SW 1271 (cell line): ENCODE data around the gene ZNF619.

Source experiments
- DNase-seq, 2 experiments: peaks; one replicate each; lab custom pipeline; 2025; lab: John Stamatoyannopoulos, UW

The ZNF619 gene

DNA sequence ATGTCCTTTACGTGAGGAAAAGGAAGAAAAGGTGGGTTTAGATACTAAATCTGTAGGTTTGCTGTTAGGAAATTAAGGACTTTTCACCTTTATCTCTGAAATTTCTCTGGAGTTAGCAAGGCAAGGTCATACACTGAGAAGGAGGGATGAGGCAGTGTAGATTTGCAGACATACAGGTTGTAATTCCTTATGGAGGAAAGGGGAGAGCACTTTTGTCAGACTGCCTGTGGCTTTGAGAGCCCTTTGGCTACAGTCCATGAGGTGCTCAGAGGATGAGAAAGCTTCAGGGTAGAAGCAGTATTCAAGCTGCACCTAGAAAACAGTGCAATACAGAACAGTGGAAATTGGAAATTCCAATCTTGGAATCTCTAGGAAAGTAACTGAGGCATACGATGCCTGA is 11.5 kb upstream of the ZNF619 start:
- DNase-seq = no peak

DNA sequence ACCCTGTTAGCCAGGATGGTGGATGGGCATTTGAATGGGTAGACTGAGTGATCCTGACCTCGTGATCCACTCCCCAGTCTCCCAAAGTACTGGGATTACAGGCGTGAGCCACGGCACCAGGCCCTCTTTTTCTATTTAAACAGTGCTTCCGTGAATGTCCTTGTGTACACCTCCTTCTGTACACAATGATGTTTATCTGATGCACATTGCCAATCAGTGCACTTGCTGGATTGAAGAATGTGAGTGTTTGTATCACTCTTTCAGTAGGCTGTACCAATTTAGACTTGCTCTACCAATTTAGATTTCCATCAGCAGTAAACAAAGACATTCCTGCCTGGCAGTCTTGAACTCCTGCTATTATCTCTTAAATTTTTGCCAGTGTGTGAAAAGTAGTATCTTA is 8.9 kb upstream of the ZNF619 start:
- DNase-seq = no peak

DNA sequence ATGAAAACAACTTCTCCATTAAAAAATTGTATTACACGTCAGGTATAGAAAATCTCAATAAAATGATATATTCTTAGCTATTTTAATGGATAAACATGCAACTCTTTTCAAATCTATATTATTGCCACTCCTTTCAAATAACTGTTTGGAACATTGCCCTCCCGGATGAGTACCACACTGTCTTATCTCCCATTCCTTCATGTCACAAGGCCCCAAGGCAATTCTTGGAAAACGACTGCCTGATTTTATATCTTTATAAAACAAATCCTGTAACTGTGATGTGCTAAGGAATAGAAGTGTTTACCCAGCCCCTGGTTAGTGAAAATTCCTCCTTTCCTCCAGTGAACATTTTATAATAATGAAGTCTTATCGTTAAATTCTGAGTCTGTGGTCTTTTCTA is 6.2 kb upstream of the ZNF619 start:
- no peak for DNase-seq

DNA sequence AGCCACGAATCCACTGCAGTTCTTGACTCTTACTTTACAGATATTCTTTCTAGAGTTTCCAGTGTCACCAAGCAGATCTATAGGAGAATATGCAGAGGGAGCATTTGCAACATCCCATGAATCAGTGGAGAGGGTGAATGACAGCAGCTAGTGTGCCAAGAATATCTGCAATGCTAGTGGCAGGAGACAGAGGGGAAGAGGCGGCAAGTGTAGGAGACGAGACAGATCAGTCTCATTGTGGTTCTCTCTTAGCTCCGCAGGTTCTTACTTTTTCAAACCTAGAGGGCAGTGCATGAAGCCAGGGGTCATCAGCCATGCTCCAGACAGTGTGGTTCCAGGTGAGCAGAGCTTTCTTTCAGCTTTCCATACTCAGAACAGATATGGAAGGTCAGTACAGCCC is 744 bp downstream of the ZNF619 start:
- DNase-seq = no peak

DNA sequence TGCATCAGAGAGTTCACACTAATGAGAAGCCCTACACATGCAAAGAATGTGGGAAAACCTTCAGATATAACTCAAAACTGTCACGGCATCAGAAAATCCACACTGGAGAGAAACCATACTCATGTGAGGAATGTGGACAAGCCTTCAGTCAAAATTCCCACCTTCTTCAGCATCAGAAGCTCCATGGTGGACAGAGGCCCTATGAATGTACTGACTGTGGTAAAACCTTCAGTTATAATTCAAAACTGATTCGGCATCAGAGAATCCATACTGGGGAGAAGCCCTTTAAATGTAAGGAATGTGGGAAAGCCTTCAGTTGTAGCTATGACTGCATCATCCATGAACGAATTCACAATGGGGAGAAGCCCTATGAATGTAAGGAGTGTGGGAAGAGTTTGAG is 10.2 kb downstream of the ZNF619 start:
- no peak for DNase-seq

DNA sequence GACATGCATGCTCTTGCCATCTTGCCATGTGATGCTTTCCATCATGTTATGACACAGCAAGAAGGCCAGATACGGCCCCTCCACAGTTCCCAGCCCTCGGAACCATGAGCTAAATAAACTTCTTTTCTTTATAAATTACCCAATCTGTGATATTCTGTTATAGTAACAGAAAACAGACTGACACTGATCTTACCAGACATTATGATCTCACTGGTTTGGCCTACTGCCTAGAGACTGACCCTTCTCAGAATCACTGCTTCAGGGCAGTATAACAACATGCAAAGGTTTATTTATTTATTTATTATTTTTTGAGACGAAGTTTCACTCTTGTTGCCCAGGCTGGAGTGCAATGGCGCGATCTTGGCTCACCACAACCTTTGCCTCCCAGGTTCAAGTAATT is 14.0 kb downstream of the ZNF619 start:
- DNase-seq = no peak

DNA sequence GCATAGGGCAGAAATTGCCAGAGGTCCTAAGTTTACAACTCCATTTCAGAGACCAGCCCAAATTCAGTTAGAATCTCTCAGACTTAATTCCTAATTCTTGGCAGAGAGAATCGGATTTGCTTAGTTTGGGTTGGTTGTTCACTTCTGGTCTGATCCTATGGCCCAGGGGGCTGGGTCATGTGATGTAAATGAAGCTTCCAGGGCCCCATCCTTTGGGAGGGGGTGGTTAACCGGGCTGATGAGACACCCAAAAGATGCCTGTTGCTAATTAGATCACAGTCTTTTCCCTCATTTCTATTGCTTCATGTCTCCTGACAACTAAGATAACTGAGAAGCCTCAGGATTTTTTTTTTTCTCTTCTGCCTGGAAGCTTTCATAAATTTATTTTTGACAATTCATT is 17.8 kb downstream of the ZNF619 start:
- no peak for DNase-seq

DNA sequence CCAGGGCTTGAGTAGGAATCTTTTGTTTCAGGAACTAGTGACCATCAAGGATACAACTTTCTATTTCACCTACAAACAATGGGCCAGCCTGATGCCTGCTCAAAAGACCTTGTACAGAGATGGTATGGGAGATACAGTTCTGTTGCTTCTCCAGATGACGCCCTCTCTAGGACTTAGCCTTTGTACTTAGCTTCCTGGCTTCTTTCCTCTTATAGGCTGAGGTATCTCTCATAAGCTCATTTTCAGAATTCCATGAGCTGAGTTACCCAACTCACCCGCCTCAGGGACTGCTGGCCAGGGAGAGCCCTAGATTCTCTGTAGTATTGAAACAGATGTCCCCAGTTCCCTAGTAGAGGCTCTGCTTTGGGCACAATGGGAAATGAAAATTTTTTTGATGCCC is 20.4 kb downstream of the ZNF619 start:
- DNase-seq = no peak

DNA sequence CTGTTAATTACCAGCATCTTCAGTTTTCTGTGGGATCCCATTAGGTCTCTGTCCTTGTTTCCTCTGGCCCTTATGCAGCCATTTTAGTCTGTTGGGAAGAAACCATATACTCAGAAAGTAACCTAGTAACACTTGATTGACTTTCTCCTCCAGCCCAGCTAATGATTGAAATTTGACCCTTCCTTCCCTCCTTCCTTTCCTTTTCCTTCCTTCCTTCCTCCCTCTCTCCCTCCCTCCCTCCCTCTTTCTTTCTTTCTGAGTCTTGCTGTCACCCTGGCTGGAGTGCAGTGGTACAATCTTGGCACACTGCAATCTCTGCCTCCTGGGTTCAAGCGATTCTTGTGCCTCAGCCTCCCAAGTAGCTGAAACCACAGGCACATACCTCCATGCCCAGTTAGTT is 23.0 kb downstream of the ZNF619 start:
- DNase-seq = no peak

DNA sequence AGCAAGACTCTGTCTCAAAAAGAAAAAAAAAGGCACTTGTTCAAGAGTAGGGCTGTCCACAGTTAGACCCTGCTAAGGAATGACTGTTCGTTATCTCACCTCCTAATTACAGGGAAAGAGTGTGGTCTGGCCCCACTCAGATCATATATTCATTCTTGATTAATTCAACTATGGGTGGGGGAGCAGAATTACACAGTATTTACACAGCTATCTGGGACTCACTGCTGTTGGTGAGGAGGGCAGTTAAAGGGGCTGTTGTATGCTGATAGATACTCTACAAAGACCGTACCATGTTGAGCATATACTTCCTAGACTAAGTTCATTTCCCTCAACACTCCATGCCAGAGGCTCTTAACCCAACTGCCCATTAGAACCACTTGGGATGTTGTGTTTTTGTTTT is 25.1 kb downstream of the ZNF619 start:
- no peak for DNase-seq

DNA sequence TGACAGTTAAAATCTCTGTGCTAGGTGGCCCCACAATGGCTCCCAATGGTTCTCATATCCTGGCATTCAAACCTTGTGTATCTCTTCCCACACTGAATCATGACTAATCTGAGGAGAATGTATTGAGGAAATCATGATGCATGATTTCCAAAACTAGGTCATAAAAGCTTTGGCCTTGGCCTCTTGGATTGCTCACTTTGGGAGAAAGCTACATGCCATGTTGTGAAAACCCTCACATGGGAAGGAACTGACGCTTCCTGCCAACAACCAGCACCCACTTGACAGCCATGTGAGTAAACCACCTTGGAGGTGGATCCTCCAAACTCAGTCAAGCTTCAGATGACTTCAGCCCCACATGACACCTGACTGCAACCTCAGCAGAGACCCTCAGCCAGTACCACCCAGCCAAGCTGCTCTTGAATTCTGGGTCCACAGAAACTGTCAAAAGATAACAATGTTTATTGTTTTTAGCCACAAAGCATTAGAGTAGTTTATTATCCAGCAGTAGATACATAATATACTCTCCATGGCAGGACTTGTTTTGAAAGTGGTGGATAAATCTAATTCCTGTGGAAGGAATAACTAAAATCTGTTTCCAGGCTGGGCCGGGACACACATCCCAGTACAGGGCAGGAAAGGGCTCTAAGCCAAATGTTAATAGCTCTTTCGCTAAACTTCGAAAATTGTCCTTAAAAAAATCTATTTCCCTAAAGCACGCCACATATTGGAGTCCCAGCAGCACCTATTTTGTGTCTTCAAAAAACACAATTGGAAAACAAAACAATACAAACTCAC is 27.9 kb downstream of the ZNF619 start:
- peak; percentile 93 for DNase-seq

DNA sequence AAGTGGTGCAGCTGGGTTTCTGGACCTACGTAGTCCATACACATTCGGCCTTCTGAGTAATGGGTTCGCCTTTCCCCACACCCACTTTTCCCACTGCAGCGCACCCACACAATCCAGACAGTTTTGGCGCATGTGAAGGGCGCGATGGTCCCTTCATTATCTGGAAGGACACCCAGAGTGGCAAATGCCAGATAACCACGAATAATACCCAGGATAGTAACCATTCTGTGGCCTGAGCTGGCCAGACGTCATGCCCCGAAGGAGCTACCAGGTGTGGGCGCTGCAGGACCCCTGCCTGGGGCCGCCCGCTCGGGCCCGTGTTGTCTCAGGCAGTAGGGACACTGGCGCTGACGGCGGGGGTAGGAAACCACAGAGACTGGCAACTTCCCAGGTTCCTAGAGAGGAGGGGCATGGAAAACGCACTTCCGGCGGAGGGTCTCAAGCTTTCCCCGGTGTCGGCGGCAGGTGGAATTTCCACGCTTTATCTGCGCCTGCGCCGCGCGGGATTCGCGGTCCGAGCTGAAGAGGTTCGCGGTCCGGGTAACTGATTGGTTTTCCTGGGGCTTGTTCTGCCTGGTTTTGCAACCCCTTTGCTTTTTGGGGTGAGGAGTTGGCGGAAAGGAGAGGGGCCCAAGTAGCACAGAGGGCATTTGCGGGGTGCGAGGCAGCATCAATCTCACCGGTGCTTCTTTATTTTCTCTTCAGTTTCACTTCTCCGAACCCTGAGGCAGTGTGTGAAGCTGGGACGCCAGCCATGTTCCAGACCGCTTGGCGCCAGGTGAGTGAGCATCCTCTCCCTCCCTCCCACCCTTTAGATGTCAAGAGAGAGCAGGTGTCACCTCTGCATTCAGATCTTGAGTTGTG is 28.9 kb downstream of the ZNF619 start, which contains the start of gene ZNF620:
TSS of gene ZNF620 (plus strand) at position 441 of the 864 bp plus-strand sequence. CDS start at position 755, 314 bp downstream.
- peak; percentile 85 to 87 for DNase-seq

DNA sequence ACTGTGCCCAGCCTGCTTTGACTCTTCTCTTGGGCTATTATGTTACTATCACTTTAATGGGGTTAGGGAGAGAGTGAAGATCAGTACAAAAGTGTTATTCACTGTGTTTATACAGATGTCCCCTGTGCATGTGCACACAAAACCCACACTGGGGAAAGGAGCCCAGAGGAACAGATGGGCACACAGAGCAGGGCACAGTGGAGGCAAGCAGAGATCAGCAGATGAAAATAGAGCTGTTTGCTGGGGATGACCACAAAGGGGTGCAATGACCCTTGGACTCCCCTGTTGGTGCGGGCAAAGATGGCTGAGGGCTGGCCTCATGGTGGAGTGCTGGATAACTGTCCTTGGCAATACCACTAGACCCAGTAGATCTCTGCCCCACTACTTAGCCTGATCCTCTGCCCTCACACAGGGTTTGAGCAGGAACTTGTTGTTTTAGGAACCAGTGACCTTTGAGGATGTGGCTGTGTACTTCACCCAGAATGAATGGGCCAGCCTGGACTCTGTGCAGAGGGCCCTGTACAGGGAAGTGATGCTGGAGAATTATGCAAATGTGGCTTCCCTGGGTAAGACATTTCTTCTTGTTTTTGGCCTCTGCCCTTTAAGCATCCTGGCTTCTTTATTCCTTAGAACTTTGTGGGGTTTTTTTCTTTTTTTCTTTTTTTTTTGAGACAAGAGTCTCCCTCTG is 34.3 kb downstream of the ZNF619 start:
- DNase-seq = no peak

DNA sequence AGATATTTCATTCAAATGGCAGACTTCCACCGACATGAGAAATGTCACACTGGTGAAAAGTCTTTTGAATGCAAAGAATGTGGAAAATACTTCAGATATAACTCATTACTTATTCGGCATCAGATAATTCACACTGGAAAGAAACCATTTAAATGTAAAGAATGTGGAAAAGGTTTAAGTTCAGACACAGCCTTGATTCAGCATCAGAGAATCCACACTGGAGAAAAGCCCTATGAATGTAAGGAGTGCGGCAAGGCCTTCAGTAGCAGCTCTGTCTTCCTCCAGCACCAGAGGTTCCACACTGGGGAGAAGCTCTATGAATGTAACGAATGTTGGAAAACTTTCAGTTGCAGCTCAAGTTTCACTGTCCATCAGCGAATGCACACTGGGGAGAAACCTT is 39.3 kb downstream of the ZNF619 start:
- DNase-seq = peak in 1 of 2 experiments; percentile 8

DNA sequence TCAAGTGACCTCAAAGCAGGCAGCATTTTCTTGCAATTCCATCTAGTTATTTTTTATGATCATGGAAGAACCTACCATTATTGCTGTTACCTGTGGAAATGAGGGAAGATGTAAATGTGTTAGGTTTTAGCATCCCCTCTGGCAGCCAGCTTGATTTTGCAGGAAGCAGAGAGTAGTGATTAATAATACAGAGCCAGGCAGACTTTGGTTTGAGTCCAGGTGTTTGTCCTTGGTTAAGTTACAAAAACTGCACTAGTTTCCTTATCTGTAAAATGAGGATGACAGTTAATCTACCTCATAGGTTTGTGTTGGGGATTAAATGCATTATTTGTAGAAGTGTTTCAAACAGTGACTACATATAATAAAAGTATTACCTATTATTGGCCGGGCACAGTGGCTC is 41.1 kb downstream of the ZNF619 start:
- DNase-seq = no peak

DNA sequence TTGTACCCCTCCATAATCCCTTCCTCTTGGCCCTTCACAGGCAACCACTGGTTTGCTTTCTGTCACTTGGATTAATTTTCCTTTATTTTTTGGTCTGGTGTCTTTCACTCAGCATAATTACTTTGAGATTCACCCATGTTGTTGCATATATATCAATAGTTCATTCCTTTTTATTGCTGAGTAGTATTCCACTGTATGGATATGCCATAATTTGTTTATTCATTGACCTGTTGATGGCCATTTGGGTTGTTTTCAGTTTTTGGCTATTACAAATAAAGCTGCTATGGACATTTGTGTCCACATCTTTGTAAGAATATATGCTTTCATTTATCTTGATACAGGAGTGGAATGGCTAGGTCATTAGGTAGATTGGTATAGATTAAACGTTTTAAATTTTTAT is 41.9 kb downstream of the ZNF619 start:
- DNase-seq = no peak

DNA sequence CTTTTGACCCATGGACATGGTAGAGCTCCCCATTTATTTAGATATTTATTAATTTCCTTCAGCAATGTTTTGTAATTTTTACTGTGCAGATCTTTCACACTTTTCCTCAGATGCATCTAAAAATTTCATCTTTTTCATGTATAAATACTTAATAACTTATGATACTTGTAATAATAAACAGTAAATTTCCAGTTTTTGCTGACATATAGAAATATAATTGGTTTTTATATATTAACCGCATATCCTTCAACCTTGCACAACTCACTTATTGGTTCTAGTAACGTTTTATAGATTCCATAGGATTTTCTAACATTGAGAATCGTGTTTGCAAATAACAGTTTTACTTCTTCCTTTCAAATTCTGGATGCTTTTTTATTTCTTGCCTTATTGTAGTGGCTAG is 44.3 kb downstream of the ZNF619 start:
- DNase-seq = no peak

DNA sequence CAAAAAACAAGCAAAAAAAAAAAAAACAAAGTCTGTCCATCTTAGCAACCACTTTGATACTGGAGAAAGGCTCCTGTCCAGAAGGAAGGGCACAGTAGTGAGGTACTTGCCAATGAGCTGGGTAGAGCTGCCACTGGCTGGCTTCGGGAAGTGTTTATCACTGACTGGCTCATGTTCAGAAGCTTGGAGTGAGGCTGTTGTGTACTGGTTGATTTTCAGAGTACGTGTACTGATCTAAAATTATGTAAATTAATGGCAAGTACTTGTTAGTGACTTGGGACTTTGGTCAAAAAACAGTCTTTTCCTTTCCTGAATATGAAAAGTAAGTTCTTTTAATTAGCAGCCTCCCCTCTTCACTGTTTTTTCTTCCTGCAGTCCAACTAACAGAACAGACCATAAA is 46.9 kb downstream of the ZNF619 start:
- DNase-seq = no peak

DNA sequence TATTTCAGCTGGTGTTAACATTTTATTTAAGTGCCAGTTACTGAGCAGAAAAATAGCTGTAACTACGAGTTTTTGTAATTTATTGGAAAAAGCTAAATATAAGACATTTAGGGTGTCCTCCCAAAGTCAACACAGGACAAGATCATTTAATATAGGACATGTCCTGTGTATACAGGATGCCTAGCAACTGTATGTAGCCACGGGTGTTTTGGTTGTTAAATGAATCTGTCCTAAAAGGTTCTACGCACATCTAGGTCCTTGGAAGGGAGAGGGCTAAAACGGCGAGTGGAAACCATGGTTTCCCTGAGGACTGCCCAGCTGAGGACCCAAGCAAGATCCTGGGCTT is 47.3 kb downstream of the ZNF619 start:
- peak in 1 of 2 experiments; percentile 62 for DNase-seq

DNA sequence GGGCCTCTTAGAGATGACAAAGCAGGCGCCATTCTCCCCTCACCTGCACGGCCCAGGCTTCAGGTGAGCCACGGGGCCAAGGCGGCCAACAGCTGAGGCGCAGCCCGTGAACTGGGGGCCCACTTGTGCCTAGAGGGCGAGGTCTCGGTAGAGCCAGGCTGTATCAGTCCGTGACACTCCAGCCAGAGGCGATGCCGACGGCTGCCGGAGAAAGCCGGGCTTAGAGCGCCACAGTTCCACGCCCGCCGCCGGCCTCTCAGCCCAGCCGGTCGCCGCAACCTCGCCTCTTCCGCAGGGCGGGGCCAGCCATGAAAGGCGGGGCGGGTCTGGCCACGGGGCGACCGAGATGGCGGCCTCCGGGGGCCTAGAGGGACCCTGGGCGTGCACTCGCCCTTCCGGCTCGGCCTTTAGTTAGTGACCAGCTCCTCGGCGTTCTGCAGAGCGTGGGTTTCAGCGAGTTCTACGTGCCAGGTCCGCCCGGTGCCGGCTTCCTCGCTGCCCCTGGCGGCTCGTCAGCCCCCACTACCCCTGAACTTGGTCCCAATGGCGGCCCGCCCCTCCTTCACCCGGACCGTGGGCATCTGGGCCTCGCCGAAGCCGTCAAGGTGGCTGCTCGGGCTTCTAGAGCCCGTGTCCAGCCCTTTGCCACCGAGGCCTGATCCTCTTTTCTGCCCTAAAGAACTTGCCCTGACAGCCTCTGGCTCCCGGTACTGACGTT is 47.8 kb downstream of the ZNF619 start, which contains the start of gene ZNF621:
TSS of gene ZNF621 (plus strand) at position 393 of the 718 bp plus-strand sequence. CDS start 881 bp downstream, outside the sequence.
- peak; percentile 49 to 86 for DNase-seq

DNA sequence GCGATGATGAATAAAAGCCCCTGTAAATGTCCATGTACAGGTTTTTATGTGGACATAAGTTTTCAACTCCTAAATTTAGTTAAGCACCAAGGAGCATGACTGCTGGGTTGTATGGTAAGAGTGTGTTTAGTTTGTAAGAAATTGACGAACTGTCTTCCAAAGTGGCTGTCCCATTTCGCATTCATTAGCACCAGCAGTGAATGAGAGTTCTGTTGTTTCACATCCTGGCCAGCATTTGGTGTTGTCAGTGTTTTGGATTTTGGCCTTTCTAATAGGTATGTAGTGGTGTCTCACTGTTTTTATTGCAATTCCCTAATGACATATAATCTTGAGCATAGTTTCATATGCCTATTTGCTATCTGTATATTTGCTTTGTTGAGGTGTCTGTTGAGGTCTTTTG is 51.5 kb downstream of the ZNF619 start:
- DNase-seq = no peak

DNA sequence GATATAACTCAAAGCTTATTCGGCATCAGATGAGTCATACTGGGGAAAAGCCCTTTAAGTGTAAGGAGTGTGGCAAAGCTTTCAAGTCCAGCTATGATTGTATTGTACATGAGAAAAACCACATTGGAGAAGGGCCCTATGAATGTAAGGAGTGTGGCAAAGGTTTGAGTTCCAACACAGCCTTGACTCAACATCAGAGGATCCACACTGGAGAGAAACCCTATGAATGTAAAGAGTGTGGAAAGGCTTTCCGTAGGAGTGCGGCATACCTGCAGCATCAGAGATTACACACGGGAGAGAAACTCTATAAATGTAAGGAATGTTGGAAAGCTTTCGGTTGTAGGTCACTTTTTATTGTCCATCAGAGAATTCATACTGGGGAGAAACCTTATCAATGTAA is 55.3 kb downstream of the ZNF619 start:
- DNase-seq = no peak
